ENCODE results near the gene ARMC3.

Gene ARMC3

DNA sequence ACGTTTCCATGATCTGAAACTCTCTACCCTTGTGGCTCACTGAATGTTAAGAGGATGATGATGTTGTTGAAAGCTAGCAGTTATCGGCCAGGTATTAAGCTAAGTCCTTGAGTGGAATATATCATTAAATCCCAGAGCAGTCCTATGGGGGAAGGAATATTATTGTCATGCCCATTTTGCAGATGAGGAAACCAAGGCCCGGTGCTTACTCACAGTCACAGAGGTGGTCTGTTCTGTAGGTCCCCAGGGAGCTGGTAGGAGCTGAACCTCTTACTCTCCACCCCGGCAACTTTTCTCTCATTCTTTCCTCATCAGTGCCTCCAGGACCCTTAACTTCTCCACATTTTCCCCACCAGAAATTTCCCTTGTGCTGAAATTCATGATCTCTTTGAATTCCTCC lies 62.6 kb downstream of the ARMC3 start:
- in situ Hi-C loops (cut with MboI; ENCODE audit: low sequenced_read_pairs), result no loop called here

- in situ Hi-C loops (cut with MboI; ENCODE audit: low sequenced_read_pairs), result no loop called here
Measured at GRCh38 chr10:22992075-22992474, 64.2 kb downstream of the ARMC3 start.

GRCh38 chr10:22992621-22993020 lies 64.8 kb downstream of the ARMC3 start:
- in situ Hi-C loops (cut with MboI; ENCODE audit: low sequenced_read_pairs), result no loop called here

DNA sequence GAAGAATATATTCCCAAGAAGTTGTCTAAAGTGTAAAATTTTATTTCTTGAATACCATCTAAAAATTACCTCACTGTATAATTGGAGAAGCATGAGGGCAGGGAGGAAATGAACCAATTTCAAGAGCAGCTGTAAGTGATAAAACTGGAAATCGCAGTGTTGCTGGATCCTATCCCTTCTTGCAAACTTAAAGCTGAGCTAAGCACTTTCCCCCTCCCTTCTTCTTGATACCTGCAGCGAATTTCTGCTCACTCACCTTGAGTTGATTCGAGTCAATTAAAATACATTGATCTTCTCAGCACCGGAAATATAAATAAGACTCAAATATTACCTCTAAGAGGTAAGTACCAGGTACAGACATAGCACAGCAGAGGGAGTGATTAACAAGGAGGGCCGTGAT lies 65.5 kb downstream of the ARMC3 start:
- in situ Hi-C loops (cut with MboI; ENCODE audit: low sequenced_read_pairs), result no loop called here

DNA sequence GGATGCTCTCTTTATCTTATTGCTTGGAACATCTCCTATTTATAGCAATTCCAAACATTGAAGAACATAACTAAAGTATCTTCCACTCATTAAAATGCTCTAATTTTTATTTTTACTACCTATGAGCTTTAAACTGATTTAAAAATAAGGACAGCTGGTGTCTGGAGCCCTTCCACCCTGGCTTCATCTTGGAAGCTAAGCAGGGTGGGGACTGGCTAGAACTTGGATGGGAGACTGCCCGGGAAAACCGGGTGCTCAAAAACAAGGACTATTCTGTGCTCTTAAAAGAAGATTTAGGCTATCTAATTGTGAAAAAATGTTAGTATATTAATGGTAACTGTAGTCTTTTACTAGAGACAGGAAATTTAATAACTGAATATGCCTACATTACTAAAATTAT lies 69.2 kb downstream of the ARMC3 start:
- in situ Hi-C loops (cut with MboI; ENCODE audit: low sequenced_read_pairs), result no loop called here

DNA sequence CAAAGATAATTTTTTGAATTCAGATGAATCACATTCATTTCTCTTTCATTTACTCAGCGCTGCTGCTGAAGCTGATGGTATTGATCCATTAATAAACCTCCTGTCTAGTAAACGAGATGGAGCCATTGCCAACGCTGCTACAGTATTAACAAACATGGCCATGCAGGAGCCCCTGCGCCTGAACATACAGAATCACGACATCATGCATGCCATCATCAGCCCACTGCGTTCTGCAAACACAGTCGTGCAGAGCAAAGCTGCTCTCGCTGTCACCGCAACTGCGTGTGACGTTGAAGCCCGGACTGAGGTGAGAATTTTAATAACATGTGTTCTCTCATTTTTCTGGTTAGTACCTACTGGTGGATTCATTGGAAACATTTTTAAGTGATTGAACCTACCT lies 70.2 kb downstream of the ARMC3 start:
- in situ Hi-C loops (cut with MboI; ENCODE audit: low sequenced_read_pairs), result no loop called here

DNA sequence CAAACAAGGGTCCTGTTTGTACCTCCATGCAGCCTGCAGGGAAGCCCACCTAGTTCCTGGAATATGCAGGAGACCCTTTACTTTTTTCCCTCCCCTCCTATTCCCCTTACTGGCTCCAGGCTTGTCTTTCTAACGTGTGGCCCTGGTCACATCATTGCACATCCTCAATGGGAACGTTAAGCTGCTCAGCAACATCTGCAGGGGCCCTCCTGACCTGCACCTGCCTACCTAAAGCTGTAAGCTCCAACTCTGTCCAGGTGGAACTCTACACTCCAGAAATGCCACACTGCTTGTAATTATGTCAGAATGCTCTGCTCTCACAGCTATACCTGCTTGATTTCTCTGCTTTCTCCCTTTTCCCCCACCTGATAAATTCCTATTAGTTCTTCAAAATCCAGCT lies 72.1 kb downstream of the ARMC3 start:
- in situ Hi-C loops (cut with MboI; ENCODE audit: low sequenced_read_pairs), result no loop called here

GRCh38 chr10:23001901-23002516 lies 74.2 kb downstream of the ARMC3 start:
- in situ Hi-C loops (cut with MboI; ENCODE audit: low sequenced_read_pairs), result no loop called here

GRCh38 chr10:23005150-23005549 lies 77.3 kb downstream of the ARMC3 start:
- in situ Hi-C loops (cut with MboI; ENCODE audit: low sequenced_read_pairs), result no loop called here

DNA sequence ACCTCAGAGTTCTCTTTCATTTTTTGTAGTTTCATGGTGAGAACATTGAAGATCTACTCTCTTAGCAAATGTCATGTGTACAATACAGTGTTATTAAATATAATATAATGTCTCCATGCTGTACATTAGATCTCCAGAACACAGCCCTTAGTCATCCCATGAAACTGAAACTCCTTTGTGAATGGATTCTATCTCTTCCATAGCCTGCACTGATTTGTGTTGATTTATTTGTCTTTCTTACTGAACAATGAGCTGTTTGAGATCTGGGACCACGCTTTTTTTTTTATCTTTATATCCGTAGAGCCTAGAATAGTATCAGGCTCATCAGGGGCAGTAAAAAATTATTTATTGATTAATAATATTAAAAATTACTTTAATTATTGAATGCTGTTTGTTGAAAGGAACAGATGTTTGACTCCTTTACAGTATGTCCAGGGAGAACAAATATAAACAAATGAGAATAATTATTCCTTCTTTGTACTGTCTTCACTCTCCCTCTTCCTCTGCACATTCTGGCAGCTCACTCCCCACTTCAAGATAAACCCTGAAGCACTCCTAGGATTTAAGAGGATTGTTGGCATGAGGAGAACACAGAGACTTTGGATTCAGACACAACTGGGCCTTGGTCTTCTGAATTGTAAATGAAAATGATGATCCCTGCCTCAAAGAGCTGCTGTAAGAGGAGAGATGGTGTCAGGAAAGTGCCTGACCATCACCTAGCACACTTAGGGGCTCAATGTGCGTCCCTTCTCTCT lies 85.9 kb downstream of the ARMC3 start:
- in situ Hi-C loops (cut with MboI; ENCODE audit: low sequenced_read_pairs), result no loop called here

DNA sequence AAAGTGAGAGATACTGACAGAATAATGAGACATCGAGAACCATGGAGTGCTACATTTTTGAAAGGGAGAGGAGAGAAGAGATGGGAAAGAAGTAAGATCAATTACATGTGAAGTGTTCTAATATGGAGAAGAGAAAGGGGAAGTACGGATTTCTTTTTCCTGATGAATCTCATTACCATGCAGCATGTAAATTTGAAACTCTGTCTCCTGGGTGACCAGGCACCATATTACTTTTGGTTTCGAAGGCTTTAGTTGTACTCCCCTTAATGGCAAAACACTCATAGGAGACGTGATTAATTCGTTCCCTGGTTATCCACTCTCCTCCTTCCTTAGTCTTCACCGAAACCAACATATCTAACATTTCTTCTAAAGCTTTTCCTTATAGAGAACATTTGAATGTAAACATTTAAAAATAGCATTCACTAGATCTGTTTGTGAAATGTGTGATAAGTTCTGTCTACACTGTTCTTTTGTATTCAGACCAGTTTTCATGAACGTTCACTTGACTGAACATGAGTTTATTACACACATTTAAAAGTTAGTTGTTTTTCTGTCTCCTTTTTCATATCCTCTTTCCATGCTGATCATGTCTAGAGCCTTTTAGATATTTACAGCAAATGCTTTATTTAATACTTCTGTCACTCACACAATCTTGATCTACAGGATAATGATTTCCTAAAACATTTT lies 87.3 kb downstream of the ARMC3 start:
- in situ Hi-C loops (cut with MboI; ENCODE audit: low sequenced_read_pairs), result no loop called here

- in situ Hi-C loops (cut with MboI; ENCODE audit: low sequenced_read_pairs), result no loop called here
Measured at GRCh38 chr10:23016636-23017035, 88.8 kb downstream of the ARMC3 start.

GRCh38 chr10:23019633-23020032 lies 91.8 kb downstream of the ARMC3 start:
- in situ Hi-C loops (cut with MboI; ENCODE audit: low sequenced_read_pairs), result no loop called here

DNA sequence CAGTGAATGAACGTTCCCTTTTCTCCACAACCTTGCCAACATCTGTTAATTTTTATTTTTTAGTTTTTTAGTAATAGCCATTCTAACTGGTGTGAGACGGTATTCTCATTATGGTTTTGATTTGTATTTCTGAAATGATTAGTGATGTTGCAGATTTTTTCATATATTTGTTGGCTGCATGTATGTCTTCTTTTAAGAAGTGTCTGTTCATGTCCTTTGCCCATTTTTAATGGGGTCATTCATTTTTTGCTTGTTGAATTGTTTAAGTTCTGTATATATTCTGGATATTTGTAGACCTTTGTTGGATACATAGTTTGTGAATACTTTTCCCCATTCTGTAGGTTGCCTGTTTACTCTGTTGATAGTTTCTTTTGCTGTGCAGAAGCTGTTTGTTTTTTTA lies 93.6 kb downstream of the ARMC3 start:
- in situ Hi-C loops (cut with MboI; ENCODE audit: low sequenced_read_pairs), result no loop called here

DNA sequence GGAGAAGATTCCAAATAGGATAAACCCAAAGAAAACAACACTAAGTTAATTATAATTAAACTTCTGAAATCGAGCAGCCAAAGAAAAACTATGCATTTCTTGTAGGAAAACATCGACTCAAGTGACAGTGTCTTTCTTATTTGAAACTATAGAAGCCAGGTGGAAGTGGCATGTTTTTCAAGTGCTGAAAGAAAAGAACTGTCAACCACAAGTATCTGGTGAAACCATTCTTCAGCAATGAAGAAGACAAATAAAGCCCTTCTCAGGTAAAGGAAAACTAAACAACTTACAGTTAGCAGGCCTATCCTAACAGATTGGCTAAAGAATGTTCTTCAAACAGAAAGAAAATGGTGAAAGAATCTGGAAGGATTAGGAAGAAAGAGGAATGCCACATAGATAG lies 96.1 kb downstream of the ARMC3 start:
- in situ Hi-C loops (cut with MboI; ENCODE audit: low sequenced_read_pairs), result no loop called here

DNA sequence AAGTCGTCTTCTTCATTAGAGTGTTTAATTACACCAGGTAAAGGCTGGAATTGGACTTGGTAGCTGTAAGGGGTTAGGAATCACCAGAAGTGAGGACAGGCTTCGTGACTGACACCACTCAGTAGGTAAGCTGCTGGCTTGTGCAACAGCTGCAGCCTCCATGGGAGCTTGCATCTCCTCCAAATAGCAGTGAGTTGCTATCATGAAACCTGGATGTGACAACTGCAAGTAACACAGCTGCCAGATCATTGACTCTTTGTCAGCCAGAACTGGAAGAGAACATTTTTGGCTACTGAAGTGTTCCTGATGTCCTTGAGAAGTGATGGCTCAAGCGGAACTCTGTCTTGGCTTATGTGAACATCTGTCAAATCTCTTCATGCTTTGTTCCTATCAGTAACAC lies 103.5 kb downstream of the ARMC3 start:
- in situ Hi-C loops (cut with MboI; ENCODE audit: low sequenced_read_pairs), result no loop called here

DNA sequence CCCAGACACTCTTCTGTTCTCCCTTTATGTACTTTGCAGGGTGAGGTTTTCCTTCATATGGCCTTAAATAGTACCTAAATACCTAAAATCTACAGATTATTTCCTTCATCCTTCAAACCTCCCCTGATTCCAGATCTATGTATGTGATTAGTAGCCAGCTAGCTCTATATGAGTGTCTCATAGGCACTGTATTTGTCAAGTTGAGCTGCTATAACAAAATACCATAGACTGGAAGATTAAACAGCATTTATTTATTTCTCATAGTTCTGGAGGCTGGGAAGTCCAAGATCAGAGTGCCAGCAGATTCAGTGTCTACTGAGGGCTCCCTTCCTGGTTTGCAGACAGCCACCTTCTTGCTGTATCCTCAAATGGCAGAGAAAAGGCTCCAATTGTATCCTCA lies 106.9 kb downstream of the ARMC3 start:
- in situ Hi-C loops (cut with MboI; ENCODE audit: low sequenced_read_pairs), result no loop called here

DNA sequence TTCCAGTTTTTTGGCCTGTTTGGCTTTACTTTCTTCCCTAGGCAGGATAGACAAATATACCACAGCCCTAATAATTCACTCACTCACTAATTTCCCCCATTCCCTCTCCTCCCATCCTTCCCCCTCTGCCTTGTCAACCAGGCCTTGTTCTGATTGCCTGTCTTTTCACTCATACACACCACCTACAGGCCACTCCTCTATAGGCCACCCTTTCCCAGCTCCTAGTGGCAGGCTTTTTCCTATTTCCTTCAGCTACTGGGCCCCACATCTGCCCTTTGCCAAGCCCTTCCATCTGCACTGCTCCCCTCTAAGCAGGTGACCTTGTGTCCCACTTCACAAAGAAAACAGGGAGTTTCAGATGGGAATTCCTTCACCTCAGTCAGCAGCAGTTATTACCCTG lies 107.7 kb downstream of the ARMC3 start:
- in situ Hi-C loops (cut with MboI; ENCODE audit: low sequenced_read_pairs), result no loop called here

- in situ Hi-C loops (cut with MboI; ENCODE audit: low sequenced_read_pairs), result no loop called here
Measured at GRCh38 chr10:23037152-23037551, 109.3 kb downstream of the ARMC3 start.

- in situ Hi-C loops (cut with MboI; ENCODE audit: low sequenced_read_pairs), result no loop called here
Measured at GRCh38 chr10:23037561-23037960, 109.7 kb downstream of the ARMC3 start.

DNA sequence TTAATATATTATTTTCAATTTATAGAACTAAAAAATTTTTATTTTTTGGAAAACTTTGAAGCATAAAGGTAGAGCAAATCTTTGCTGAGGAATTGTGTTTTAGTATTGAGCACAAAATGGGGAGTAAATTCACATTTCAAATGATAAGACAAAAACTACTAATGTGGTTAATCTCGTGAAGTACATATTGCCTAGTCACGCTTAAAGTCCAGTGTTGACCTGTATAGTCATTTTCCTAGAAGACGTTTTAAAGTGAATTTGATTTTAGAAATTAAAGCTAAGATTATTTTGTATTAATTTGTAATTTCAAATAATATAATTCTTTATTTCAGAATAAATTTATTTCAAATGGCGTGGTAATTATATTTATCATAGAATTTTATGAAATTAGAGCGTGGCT lies 110.3 kb downstream of the ARMC3 start:
- in situ Hi-C loops (cut with MboI; ENCODE audit: low sequenced_read_pairs), result no loop called here

GRCh38 chr10:23040002-23040401 lies 112.1 kb downstream of the ARMC3 start:
- in situ Hi-C loops (cut with MboI; ENCODE audit: low sequenced_read_pairs), result no loop called here
